Measurements from ENCODE around the gene PDZRN3. TPM values are rescaled to one million over a fixed set of nuclear protein-coding genes. Genes with fewer than 3 reads are reported as not detected.

The PDZRN3 gene
- total RNA-seq, 1 donor from 2014 or later, result 16.0 TPM

- H3K4me1 ChIP-seq, result no peaks in the 10 kb centered on the region
- no peak for TF ChIP-seq CTCF (IDR thresholded peaks at IDR 0.05)
- DNase-seq (no peak), ATAC-seq (no peak)
- no peaks in the 10 kb centered on the region for H3K27me3 ChIP-seq (ENCODE audit: low read depth)
- no peak overlapping the region for H3K27ac ChIP-seq
- H3K9me3 ChIP-seq, result no peaks in the 10 kb centered on the region
- intact Hi-C loops (cut with DNase I), result no loop called here
- no peaks in the 10 kb centered on the region for H3K36me3 ChIP-seq
- H3K4me3 ChIP-seq, result no peak overlapping the region
Observed at GRCh38 chr3:73536952-73537351, 87.8 kb downstream of the PDZRN3 start.

- intact Hi-C loops (cut with DNase I), result no loop called here
- no peak for ATAC-seq
- H3K4me3 ChIP-seq, result no peak overlapping the region
Observed at GRCh38 chr3:73536336-73536895, 88.3 kb downstream of the PDZRN3 start.

GRCh38 chr3:73535931-73536330 is 88.8 kb downstream of the PDZRN3 start:
- intact Hi-C loops (cut with DNase I), result no loop called here
- Histone ChIP-seq H3K27me3 (ENCODE audit: low read depth) (no peaks in the 10 kb centered on the region), H3K4me3 (no peak overlapping the region), H3K36me3 (no peaks in the 10 kb centered on the region), H3K27ac (no peak overlapping the region), H3K4me1 (no peaks in the 10 kb centered on the region), H3K9me3 (no peaks in the 10 kb centered on the region)
- DNase-seq, result no peak
- no peak for ATAC-seq
- TF ChIP-seq CTCF (IDR thresholded peaks at IDR 0.05), result no peak

More at GRCh38 chr3:73536336-73536895, 88.3 kb downstream of the PDZRN3 start:
- Histone ChIP-seq H3K36me3 (no peaks in the 10 kb centered on the region), H3K4me1 (no peaks in the 10 kb centered on the region), H3K27me3 (ENCODE audit: low read depth) (no peaks in the 10 kb centered on the region), H3K27ac (no peak overlapping the region), H3K9me3 (no peaks in the 10 kb centered on the region)
- no peak for DNase-seq
- no peak for TF ChIP-seq CTCF (IDR thresholded peaks at IDR 0.05)

GRCh38 chr3:73535137-73535536 is 89.6 kb downstream of the PDZRN3 start:
- Histone ChIP-seq H3K27me3 (ENCODE audit: low read depth) (no peaks in the 10 kb centered on the region), H3K9me3 (no peaks in the 10 kb centered on the region), H3K27ac (no peak overlapping the region), H3K4me1 (no peaks in the 10 kb centered on the region), H3K36me3 (no peaks in the 10 kb centered on the region), H3K4me3 (no peak overlapping the region)
- intact Hi-C loops (cut with DNase I), result no loop called here
- DNase-seq, result no peak
- ATAC-seq, result no peak
- no peak for TF ChIP-seq CTCF (IDR thresholded peaks at IDR 0.05)

- peak; percentile 44 to 65 for ATAC-seq
- no peaks in the 10 kb centered on the region for H3K27me3 ChIP-seq (ENCODE audit: low read depth)
- intact Hi-C loops (cut with DNase I), result no loop called here
- no peaks in the 10 kb centered on the region for H3K36me3 ChIP-seq
- no peak for DNase-seq
- no peak for TF ChIP-seq CTCF (IDR thresholded peaks at IDR 0.05)
- no peak overlapping the region for H3K4me3 ChIP-seq
- no peaks in the 10 kb centered on the region for H3K4me1 ChIP-seq
- H3K27ac ChIP-seq, result no peak overlapping the region
- H3K9me3 ChIP-seq, result no peaks in the 10 kb centered on the region
Observed at GRCh38 chr3:73530022-73530396, 94.7 kb downstream of the PDZRN3 start.
